Astrocyte (in vitro differentiated cells and primary cell): ENCODE data around the gene LAMA3. TPM values are rescaled to one million over a fixed set of nuclear protein-coding genes. Genes with fewer than 3 reads are reported as not detected.

Experiments used
- DNase-seq: peaks from one replicate; pipeline ENCODE4 v3.0.0-alpha.2; 2010; ENCODE audit warnings: low read depth
- FAIRE-seq: peaks from 2 replicates; lab custom pipeline; 2011; peaks lifted over from hg19 to GRCh38; lab: Jason Lieb, UNC
- H2AFZ ChIP-seq: 2 replicates; pipeline ENCODE4 v1.6.0; 2012; ENCODE audit warnings: low read depth, low read length, inconsistent platforms
- H3K27ac ChIP-seq: 2 replicates; pipeline ENCODE4 v1.5.1; 2011; ENCODE audit warnings: low read depth, low read length, inconsistent platforms
- H3K27me3 ChIP-seq: 2 replicates; pipeline ENCODE4 v1.6.0; 2011; ENCODE audit warnings: low read length, inconsistent platforms; ENCODE audit not compliant: insufficient read depth
- H3K36me3 ChIP-seq: 2 replicates; pipeline ENCODE4 v1.5.1; 2011; ENCODE audit warnings: low read length, inconsistent platforms; ENCODE audit not compliant: insufficient read depth
- H3K4me1 ChIP-seq: 2 replicates; pipeline ENCODE4 v1.5.1; 2011; ENCODE audit warnings: low read length, inconsistent platforms; ENCODE audit not compliant: insufficient read depth
- H3K4me2 ChIP-seq: 2 replicates; pipeline ENCODE4 v1.6.0; 2012; ENCODE audit warnings: low read length, inconsistent platforms
- H3K4me3 ChIP-seq: 2 replicates; pipeline ENCODE4 v1.5.1; 2011; ENCODE audit warnings: low read depth, mild to moderate bottlenecking, low read length, inconsistent platforms; ENCODE audit not compliant: insufficient read depth
- H3K79me2 ChIP-seq: 2 replicates; pipeline ENCODE4 v1.6.0; 2012; ENCODE audit warnings: mild to moderate bottlenecking, low read length, inconsistent platforms; ENCODE audit not compliant: insufficient read depth
- H3K9ac ChIP-seq: 2 replicates; pipeline ENCODE4 v1.6.0; 2012; ENCODE audit warnings: mild to moderate bottlenecking, low read length, inconsistent platforms
- H3K9me3 ChIP-seq: 2 replicates; pipeline ENCODE4 v1.5.1; 2012; ENCODE audit warnings: low read depth, mild to moderate bottlenecking, low read length, inconsistent platforms; ENCODE audit not compliant: insufficient read depth
- H4K20me1 ChIP-seq: 2 replicates; pipeline ENCODE4 v1.6.0; 2012; ENCODE audit warnings: low read length, inconsistent platforms; ENCODE audit not compliant: insufficient read depth
- H3K27ac Mint-ChIP-seq: one replicate; pipeline ENCODE4 v1.8.0; 2021; ENCODE audit warnings: mild to moderate bottlenecking, mixed read lengths; ENCODE audit not compliant: unreplicated experiment
- H3K27me3 Mint-ChIP-seq: one replicate; pipeline ENCODE4 v1.8.0; 2021; ENCODE audit warnings: low read depth, mixed read lengths; ENCODE audit not compliant: unreplicated experiment
- H3K36me3 Mint-ChIP-seq: one replicate; pipeline ENCODE4 v1.8.0; 2021; ENCODE audit warnings: low read depth, mixed read lengths; ENCODE audit not compliant: unreplicated experiment
- H3K4me1 Mint-ChIP-seq: one replicate; pipeline ENCODE4 v1.8.0; 2021; ENCODE audit warnings: low read depth, mixed read lengths; ENCODE audit not compliant: unreplicated experiment
- H3K4me3 Mint-ChIP-seq: one replicate; pipeline ENCODE4 v1.8.0; 2021; ENCODE audit warnings: mild to moderate bottlenecking, moderate library complexity, mixed read lengths; ENCODE audit not compliant: unreplicated experiment
- H3K9me3 Mint-ChIP-seq: one replicate; pipeline ENCODE4 v1.8.0; 2021; ENCODE audit warnings: mild to moderate bottlenecking, mixed read lengths; ENCODE audit not compliant: unreplicated experiment
- CTCF ChIP-seq: IDR thresholded peaks from 2 replicates; pipeline ENCODE4 v1.5.1; 2011; ENCODE audit warnings: low read depth, mild to moderate bottlenecking, inconsistent platforms, low read length, moderate library complexity; ENCODE audit not compliant: insufficient read depth
- EZH2 ChIP-seq: IDR thresholded peaks from 2 replicates; pipeline ENCODE4 v1.6.1; 2012; ENCODE audit warnings: mild to moderate bottlenecking, low read length, inconsistent platforms; ENCODE audit not compliant: insufficient read depth
- total RNA-seq: library from RNA; stranded (reverse); gene quantifications from 2 replicates; pipeline ENCODE4 v1.2.1, GENCODE V29; 2021

The LAMA3 gene
- total RNA-seq, 1 donor from 2014 or later: 0.86 TPM

- Histone ChIP-seq H3K27ac (no peak overlapping the region), H4K20me1 (no peaks in the 10 kb centered on the region), H3K9me3 (no peaks in the 10 kb centered on the region), H2AFZ (no peak overlapping the region), H3K79me2 (no peaks in the 10 kb centered on the region), H3K4me1 (no peaks in the 10 kb centered on the region), H3K36me3 (no peaks in the 10 kb centered on the region), H3K9ac (no peak overlapping the region), H3K4me3 (no peak overlapping the region), H3K4me2 (no peak overlapping the region), H3K27me3 (no peaks in the 10 kb centered on the region)
- no peak for TF ChIP-seq EZH2
- no peak for TF ChIP-seq CTCF
- H3K27me3 Mint-ChIP-seq: peaks cover 13% of the 10 kb centered on the region
- H3K9me3 Mint-ChIP-seq: no peaks in the 10 kb centered on the region
- H3K4me3 Mint-ChIP-seq: no peak overlapping the region
- no peak overlapping the region for H3K27ac Mint-ChIP-seq
- H3K4me1 Mint-ChIP-seq: peaks cover 13% of the 10 kb centered on the region
- FAIRE-seq (no peak), DNase-seq (no peak)
- H3K36me3 Mint-ChIP-seq: no peaks in the 10 kb centered on the region
Observed at GRCh38 chr18:23894661-23895175, 205.5 kb downstream of the LAMA3 start.

- Histone ChIP-seq H3K9ac (no peak overlapping the region), H3K36me3 (no peaks in the 10 kb centered on the region), H3K4me1 (no peaks in the 10 kb centered on the region), H3K4me3 (no peak overlapping the region), H2AFZ (no peak overlapping the region), H3K27me3 (peaks cover 2% of the 10 kb centered on the region), H3K4me2 (no peak overlapping the region), H4K20me1 (no peaks in the 10 kb centered on the region), H3K27ac (no peak overlapping the region), H3K9me3 (no peaks in the 10 kb centered on the region), H3K79me2 (no peaks in the 10 kb centered on the region)
- Mint-ChIP-seq H3K4me3 (no peak overlapping the region), H3K9me3 (no peaks in the 10 kb centered on the region), H3K4me1 (peaks cover 1% of the 10 kb centered on the region), H3K27ac (no peak overlapping the region), H3K27me3 (peaks cover 13% of the 10 kb centered on the region), H3K36me3 (no peaks in the 10 kb centered on the region)
- DNase-seq (no peak), FAIRE-seq (no peak)
- no peak for TF ChIP-seq EZH2
- no peak for TF ChIP-seq CTCF
Observed at GRCh38 chr18:23897291-23897690, 208.0 kb downstream of the LAMA3 start.

DNA sequence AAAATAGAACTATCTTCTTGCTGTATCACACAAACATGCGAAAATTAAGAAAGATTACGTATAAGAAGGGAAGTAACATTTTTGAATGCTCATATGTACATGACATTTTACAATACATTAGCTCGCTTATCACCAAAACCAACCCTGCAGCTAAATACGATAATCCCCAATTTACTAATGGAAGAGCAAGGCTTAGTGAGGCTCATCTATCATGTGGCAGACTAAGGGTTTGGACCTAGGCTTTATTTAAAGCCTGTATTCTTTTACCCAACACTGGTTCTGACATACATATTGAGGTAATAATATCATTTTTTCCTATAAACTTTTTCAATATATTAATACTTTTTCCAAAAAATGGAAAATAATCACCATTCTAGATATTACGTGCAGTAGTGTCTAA, 208.5 kb downstream of the LAMA3 start:
- no peak overlapping the region for H3K4me3 ChIP-seq
- H3K9me3 Mint-ChIP-seq: no peaks in the 10 kb centered on the region
- no peaks in the 10 kb centered on the region for H3K9me3 ChIP-seq
- H3K27me3 Mint-ChIP-seq: peaks cover 13% of the 10 kb centered on the region
- no peak overlapping the region for H3K4me3 Mint-ChIP-seq
- no peak overlapping the region for H3K27ac Mint-ChIP-seq
- no peak overlapping the region for H3K27ac ChIP-seq
- DNase-seq (no peak), FAIRE-seq (no peak)
- TF ChIP-seq EZH2 (no peak), CTCF (no peak)
- no peaks in the 10 kb centered on the region for H3K4me1 ChIP-seq
- H3K9ac ChIP-seq: no peak overlapping the region
- H3K27me3 ChIP-seq: peaks cover 2% of the 10 kb centered on the region
- H3K4me1 Mint-ChIP-seq: peaks cover 1% of the 10 kb centered on the region
- no peaks in the 10 kb centered on the region for H4K20me1 ChIP-seq
- no peak overlapping the region for H3K4me2 ChIP-seq
- no peaks in the 10 kb centered on the region for H3K36me3 Mint-ChIP-seq
- no peaks in the 10 kb centered on the region for H3K36me3 ChIP-seq
- H3K79me2 ChIP-seq: no peaks in the 10 kb centered on the region
- H2AFZ ChIP-seq: no peak overlapping the region
